ENCODE data around the gene PRTFDC1.

GRCh38 chr10:24914148-24914547, 38.3 kb downstream of the PRTFDC1 start:
- no peak for TF ChIP-seq TEAD4 (IDR thresholded peaks at IDR 0.05)
- TF ChIP-seq TAF1 (IDR thresholded peaks at IDR 0.05; ENCODE audit: low read depth) = no peak
- TF ChIP-seq RAD21 (IDR thresholded peaks at IDR 0.05; ENCODE audit: low read depth) = no peak
- TF ChIP-seq EP300 (IDR thresholded peaks at IDR 0.05; ENCODE audit: borderline replicate concordance) = no peak
- no peak for TF ChIP-seq REST (IDR thresholded peaks at IDR 0.05; ENCODE audit: low read depth)
- TF ChIP-seq EGR1 (IDR thresholded peaks at IDR 0.05) = no peak
